ENCODE results near the gene CARD9. TPM values are rescaled to one million over a fixed set of nuclear protein-coding genes. Genes with fewer than 3 reads are reported as not detected.

The CARD9 gene
- total and polyA plus RNA-seq, 2 of the 4 experiments (the other 2 are of a cell fraction): 0.36 to 1.9 TPM

DNA sequence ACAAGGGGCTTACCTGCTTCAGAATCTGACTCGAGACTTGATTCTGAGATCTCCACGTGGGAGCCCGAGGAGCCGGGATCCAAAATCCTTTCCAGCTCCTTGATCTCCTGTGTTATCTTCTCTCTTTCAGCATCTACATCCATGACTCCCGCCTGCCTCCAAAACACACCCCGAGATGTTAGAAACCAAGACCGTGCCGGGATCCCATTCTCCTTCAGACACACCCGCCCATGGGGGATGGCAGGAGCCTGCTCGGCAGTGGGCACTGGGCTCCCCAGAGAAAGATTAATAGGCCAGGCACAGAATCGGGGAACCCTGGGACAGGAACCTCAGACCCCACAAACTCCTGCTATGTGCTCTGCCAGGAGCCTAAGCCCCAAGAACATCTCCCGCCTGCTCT, 24.8 kb upstream of the CARD9 start:
- Histone ChIP-seq H2AK5ac (ENCODE audit: low read depth, low read length) (no peak overlapping the region; the same call in 1 of the 2 replicates), H2BK120ac (ENCODE audit: low read depth, low read length) (no peak overlapping the region), H4K91ac (ENCODE audit: insufficient read depth, low read depth, low read length) (0 out of 2 replicates have a peak overlapping the region, but pooled peaks have one; percentile 38), H3K9me1 (ENCODE audit: insufficient read depth, low read length) (no peaks in the 10 kb centered on the region), H2BK15ac (ENCODE audit: low read depth, low read length) (no peak overlapping the region), H4K20me1 (ENCODE audit: insufficient read depth, low read length) (peaks cover 16% of the 10 kb centered on the region), H3K27me3 (ENCODE audit: control insufficient read depth, insufficient read depth, low read length) (no peaks in the 10 kb centered on the region), H4K5ac (ENCODE audit: low read depth, low read length) (no peak overlapping the region), H3K4me1 (ENCODE audit: control insufficient read depth, insufficient read depth, low read length) (peaks cover 9% of the 10 kb centered on the region), H3K27ac (ENCODE audit: insufficient read depth, low read length) (peak overlapping the region; percentile 59; the same call in 1 of the 2 replicates), H3K79me1 (ENCODE audit: low read depth in 1 of 2, low read length in 2 of 2) (peaks cover 20 to 35% of the 10 kb centered on the region in 2 experiments), H3K9ac (ENCODE audit: low read depth, low read length) (no peak overlapping the region), H4K8ac (ENCODE audit: low read depth in 2 of 2, low read length in 2 of 2) (no peak overlapping the region), H3K4me3 (ENCODE audit: insufficient read depth, low read depth, low read length) (no peak overlapping the region), H3K9me3 (ENCODE audit: control insufficient read depth, insufficient read depth, low read length) (no peaks in the 10 kb centered on the region), H2BK5ac (ENCODE audit: low read depth, low read length, poor library complexity, severe bottlenecking) (no peak overlapping the region), H3K14ac (replicated peaks; ENCODE audit: low read depth, low read length) (no peak overlapping the region), H2AK9ac (replicated peaks; ENCODE audit: low read depth, low read length, poor library complexity) (peak overlapping the region; percentile 93), H3K4ac (ENCODE audit: low read depth, low read length) (no peak overlapping the region), H3K23ac (ENCODE audit: low read depth, low read length) (peak overlapping the region; percentile 78), H3K36me3 (ENCODE audit: control insufficient read depth, insufficient read depth, low read length) (peaks cover 47% of the 10 kb centered on the region), H2BK20ac (ENCODE audit: low read depth, low read length) (no peak overlapping the region), H3K4me2 (ENCODE audit: low read depth, low read length) (peak overlapping the region; percentile 100; the same call in 1 of the 2 replicates), H3K56ac (ENCODE audit: extremely low read depth, insufficient read depth, low read length) (no peak overlapping the region), H2AFZ (replicated peaks; ENCODE audit: low read length, poor library complexity) (no peak overlapping the region), H3K18ac (ENCODE audit: low read depth, low read length) (no peak overlapping the region)
- dilution Hi-C loops (cut with HindIII; ENCODE audit: low sequenced_read_pairs, unreplicated experiment) (no loop called here), intact Hi-C loops (cut with micrococcal nuclease) (no loop called here), in situ Hi-C loops (cut with MboI; ENCODE audit: low sequenced_read_pairs) (no loop called here)
- CTCF ChIA-PET: no interaction called here
- no peak for DNase-seq
- BruUV-seq (replicated peaks): no TSS peak
- TF ChIP-seq MAFK (IDR thresholded peaks at IDR 0.05; ENCODE audit: low read depth, low read length): no peak
- TF ChIP-seq NFE2L2 (IDR thresholded peaks at IDR 0.05; ENCODE audit: low read depth, low read length): no peak
- no peak for TF ChIP-seq BHLHE40 (IDR thresholded peaks at IDR 0.05; ENCODE audit: low read depth, low read length)
- TF ChIP-seq, protein P1, sequence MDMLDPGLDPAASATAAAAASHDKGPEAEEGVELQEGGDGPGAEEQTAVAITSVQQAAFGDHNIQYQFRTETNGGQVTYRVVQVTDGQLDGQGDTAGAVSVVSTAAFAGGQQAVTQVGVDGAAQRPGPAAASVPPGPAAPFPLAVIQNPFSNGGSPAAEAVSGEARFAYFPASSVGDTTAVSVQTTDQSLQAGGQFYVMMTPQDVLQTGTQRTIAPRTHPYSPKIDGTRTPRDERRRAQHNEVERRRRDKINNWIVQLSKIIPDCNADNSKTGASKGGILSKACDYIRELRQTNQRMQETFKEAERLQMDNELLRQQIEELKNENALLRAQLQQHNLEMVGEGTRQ (IDR thresholded peaks at IDR 0.05; ENCODE audit: low read depth, low read length): no peak
- TF ChIP-seq FOS (IDR thresholded peaks at IDR 0.05; ENCODE audit: low read depth, low read length): no peak
- TF ChIP-seq POLR2A (IDR thresholded peaks at IDR 0.05; ENCODE audit: low read depth, low read length): no peak
- TF ChIP-seq RAD21 (IDR thresholded peaks at IDR 0.05; ENCODE audit: low read length): no peak
- TF ChIP-seq SMC3 (IDR thresholded peaks at IDR 0.05; ENCODE audit: low read depth, low read length): no peak
- TF ChIP-seq RCOR1 (IDR thresholded peaks at IDR 0.05; ENCODE audit: insufficient replicate concordance, low read length): no peak
- TF ChIP-seq CHD1 (IDR thresholded peaks at IDR 0.05; ENCODE audit: low read depth, low read length): no peak
- TF ChIP-seq MXI1 (IDR thresholded peaks at IDR 0.05; ENCODE audit: borderline replicate concordance, low read depth, low read length): no peak
- TF ChIP-seq CEBPB (IDR thresholded peaks at IDR 0.05; ENCODE audit: low read depth, low read length): no peak
- no peak for TF ChIP-seq RFX5 (IDR thresholded peaks at IDR 0.05; ENCODE audit: low read depth, low read length)
- no peak for ATAC-seq (ENCODE audit: low read depth)
- WGBS, 2 experiments (ENCODE audit: extremely low coverage in 2 of 2, insufficient read length in 1 of 2): 96% methylated on average over 10 of the region's 12 CpGs; no CpG with 5 or more reads in 1 of the 2 experiments
- POLR2A ChIA-PET (ENCODE audit: unreplicated experiment): no interaction called here

Measured in IMR-90 (cell line).